Stimulated activated CD8-positive, alpha-beta memory T cell treated with anti-CD3 and anti-CD28 coated beads, Interleukin-12 subunit alpha, Interleukin-12 subunit beta, amount 100 ng/mL, for 4 hours (primary cell): Measurements from ENCODE around the gene MOCOS.

Experiments
- DNase-seq: peaks from one replicate; pipeline ENCODE4 v3.0.0-alpha.2; 2020; ENCODE audit warnings: low read depth

MOCOS gene

GRCh38 chr18:36307513-36307912 lies 120.2 kb downstream of the MOCOS start:
- DNase-seq = no peak

GRCh38 chr18:36308711-36309435 lies 121.6 kb downstream of the MOCOS start:
- no peak for DNase-seq

- DNase-seq = no peak
Measured at GRCh38 chr18:36309436-36310391, 122.4 kb downstream of the MOCOS start.

- DNase-seq = no peak
Measured at GRCh38 chr18:36311026-36311570, 123.8 kb downstream of the MOCOS start.

GRCh38 chr18:36312806-36313395 lies 125.6 kb downstream of the MOCOS start:
- no peak for DNase-seq

- no peak for DNase-seq
Measured at GRCh38 chr18:36314098-36314497, 126.8 kb downstream of the MOCOS start.

- DNase-seq = no peak
Measured at GRCh38 chr18:36314754-36315153, 127.5 kb downstream of the MOCOS start.

- DNase-seq = no peak
Measured at GRCh38 chr18:36315736-36316135, 128.4 kb downstream of the MOCOS start.

GRCh38 chr18:36316246-36316645 lies 128.9 kb downstream of the MOCOS start:
- DNase-seq = no peak
